Measurements from ENCODE around the gene UFC1.

GRCh38 chr1:161172349-161172748 is 18.6 kb downstream of the UFC1 start:
- TF ChIP-seq POLR2AphosphoS5 (IDR thresholded peaks at IDR 0.05; ENCODE audit: low read depth, low read length) (no peak), SIN3A (IDR thresholded peaks at IDR 0.05; ENCODE audit: borderline replicate concordance, insufficient read depth, low read depth, low read length) (no peak), REST (IDR thresholded peaks at IDR 0.05; ENCODE audit: insufficient read depth in 1 of 2, low read depth in 2 of 2, low read length in 1 of 2) (no peak), TCF7L2 (IDR thresholded peaks at IDR 0.05; ENCODE audit: low read depth, low read length) (no peak)
- TF ChIP-seq, protein P1, sequence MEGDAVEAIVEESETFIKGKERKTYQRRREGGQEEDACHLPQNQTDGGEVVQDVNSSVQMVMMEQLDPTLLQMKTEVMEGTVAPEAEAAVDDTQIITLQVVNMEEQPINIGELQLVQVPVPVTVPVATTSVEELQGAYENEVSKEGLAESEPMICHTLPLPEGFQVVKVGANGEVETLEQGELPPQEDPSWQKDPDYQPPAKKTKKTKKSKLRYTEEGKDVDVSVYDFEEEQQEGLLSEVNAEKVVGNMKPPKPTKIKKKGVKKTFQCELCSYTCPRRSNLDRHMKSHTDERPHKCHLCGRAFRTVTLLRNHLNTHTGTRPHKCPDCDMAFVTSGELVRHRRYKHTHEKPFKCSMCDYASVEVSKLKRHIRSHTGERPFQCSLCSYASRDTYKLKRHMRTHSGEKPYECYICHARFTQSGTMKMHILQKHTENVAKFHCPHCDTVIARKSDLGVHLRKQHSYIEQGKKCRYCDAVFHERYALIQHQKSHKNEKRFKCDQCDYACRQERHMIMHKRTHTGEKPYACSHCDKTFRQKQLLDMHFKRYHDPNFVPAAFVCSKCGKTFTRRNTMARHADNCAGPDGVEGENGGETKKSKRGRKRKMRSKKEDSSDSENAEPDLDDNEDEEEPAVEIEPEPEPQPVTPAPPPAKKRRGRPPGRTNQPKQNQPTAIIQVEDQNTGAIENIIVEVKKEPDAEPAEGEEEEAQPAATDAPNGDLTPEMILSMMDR (IDR thresholded peaks at IDR 0.05) = no peak
